ENCODE data around the gene RNPEP. TPM values are rescaled to one million over a fixed set of nuclear protein-coding genes. Genes with fewer than 3 reads are reported as not detected.

Gene RNPEP
- total and polyA plus RNA-seq, 4 donors: 40.7 to 74.9 (median 47.5) TPM

DNA sequence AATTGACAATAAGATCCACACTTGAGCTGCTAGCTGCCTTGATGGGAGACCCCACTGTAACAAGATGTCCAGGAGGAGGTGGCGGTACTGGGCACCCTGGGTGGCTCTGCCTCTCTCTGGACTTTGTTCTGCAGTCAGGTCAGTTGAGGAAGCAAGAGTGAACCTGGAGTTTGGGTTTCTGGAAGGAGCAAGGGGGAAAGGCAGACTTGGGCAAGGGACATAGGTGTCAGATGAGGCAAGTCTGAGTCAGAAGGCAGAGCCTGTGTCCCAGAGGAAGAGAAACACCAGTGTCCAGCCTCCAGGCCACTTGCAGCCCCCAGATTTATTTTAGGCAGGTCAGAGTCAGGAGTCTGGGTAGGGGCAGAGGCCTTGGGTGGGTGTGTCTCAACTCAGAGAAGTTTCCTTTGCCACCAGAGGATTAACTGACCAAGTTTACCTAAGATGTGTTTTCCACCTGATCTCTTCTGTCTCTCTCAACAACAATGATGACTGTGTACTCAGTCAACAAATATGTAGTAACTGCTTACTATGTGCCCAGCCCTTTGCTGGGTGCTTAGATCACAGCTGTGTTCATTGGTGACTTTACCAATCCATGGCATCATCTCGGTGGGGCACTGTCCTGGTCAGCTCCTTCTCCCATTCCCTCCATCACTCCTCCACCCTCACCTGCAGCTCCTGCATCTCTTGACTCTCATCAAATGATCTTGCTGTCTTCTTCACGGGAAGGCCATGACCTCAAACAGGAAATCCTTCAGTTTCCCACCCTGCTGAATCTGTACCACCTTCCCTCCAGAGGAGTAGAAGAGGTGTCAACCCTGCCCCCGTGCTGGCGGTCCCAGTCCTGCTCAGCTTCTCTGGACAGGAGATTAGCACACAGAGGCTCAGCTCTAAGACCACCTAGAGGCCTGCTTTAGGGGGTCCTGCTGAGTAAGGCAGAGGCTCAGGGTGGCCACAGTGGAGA lies 64.6 kb downstream of the RNPEP start:
- WGBS, 2 donors: 60 to 66% methylated on average over 5 of the region's 5 CpGs
- Histone ChIP-seq H3K4me1 (ENCODE audit: control insufficient read depth in 5 of 5, insufficient read depth in 5 of 5, low read length in 5 of 5) (peaks cover 0 to 23% (median 5%) of the 10 kb centered on the region in 5 donors), H3K9ac (ENCODE audit: insufficient read depth in 1 of 2, low read length in 2 of 2) (no peak overlapping the region), H3K36me3 (ENCODE audit: control insufficient read depth in 4 of 4, insufficient read depth in 4 of 4, low read length in 4 of 4) (no peaks in the 10 kb centered on the region), H3K9me3 (ENCODE audit: control insufficient read depth in 4 of 4, insufficient read depth in 3 of 4, low read length in 3 of 4) (no peaks in the 10 kb centered on the region), H3K4me3 (no peak overlapping the region), H3K27ac (ENCODE audit: low read depth in 1 of 2, low read length in 1 of 2) (peak overlapping the region in 1 of 2 donors; percentile 72), H3K27me3 (ENCODE audit: control insufficient read depth in 3 of 3, insufficient read depth in 3 of 3, low read length in 2 of 3) (no peaks in the 10 kb centered on the region)
- ATAC-seq (ENCODE audit: insufficient read depth, low FRiP score): peak; percentile 1
- no peak for TF ChIP-seq CTCF (IDR thresholded peaks at IDR 0.05; ENCODE audit: control extremely low read depth, extremely low read depth)
- no peak for DNase-seq

GRCh38 chr1:202047977-202048376 lies 65.5 kb downstream of the RNPEP start:
- no peak for TF ChIP-seq CTCF (IDR thresholded peaks at IDR 0.05; ENCODE audit: control extremely low read depth, extremely low read depth)
- peaks cover 0 to 23% (median 5%) of the 10 kb centered on the region in 5 donors for H3K4me1 ChIP-seq (ENCODE audit: control insufficient read depth in 5 of 5, insufficient read depth in 5 of 5, low read length in 5 of 5)
- no peak overlapping the region for H3K4me3 ChIP-seq
- H3K9ac ChIP-seq (ENCODE audit: insufficient read depth in 1 of 2, low read length in 2 of 2): no peak overlapping the region
- H3K9me3 ChIP-seq (ENCODE audit: control insufficient read depth in 4 of 4, insufficient read depth in 3 of 4, low read length in 3 of 4): no peaks in the 10 kb centered on the region
- ATAC-seq (ENCODE audit: insufficient read depth, low FRiP score) (no peak), DNase-seq (no peak)
- H3K27me3 ChIP-seq (ENCODE audit: control insufficient read depth in 3 of 3, insufficient read depth in 3 of 3, low read length in 2 of 3): no peaks in the 10 kb centered on the region
- H3K36me3 ChIP-seq (ENCODE audit: control insufficient read depth in 4 of 4, insufficient read depth in 4 of 4, low read length in 4 of 4): no peaks in the 10 kb centered on the region
- H3K27ac ChIP-seq (ENCODE audit: low read depth in 1 of 2, low read length in 1 of 2): no peak overlapping the region
- WGBS, 2 donors: 61 to 76% methylated on average over 4 of the region's 4 CpGs

GRCh38 chr1:202049129-202049528 lies 66.7 kb downstream of the RNPEP start:
- peak overlapping the region; percentile 56 to 85 for H3K27ac ChIP-seq (ENCODE audit: low read depth in 1 of 2, low read length in 1 of 2)
- TF ChIP-seq CTCF (IDR thresholded peaks at IDR 0.05; ENCODE audit: control extremely low read depth, extremely low read depth): no peak

More at GRCh38 chr1:202049129-202049528, 66.7 kb downstream of the RNPEP start:
- Histone ChIP-seq H3K27me3 (ENCODE audit: control insufficient read depth in 3 of 3, insufficient read depth in 3 of 3, low read length in 2 of 3) (no peaks in the 10 kb centered on the region), H3K4me1 (ENCODE audit: control insufficient read depth in 5 of 5, insufficient read depth in 5 of 5, low read length in 5 of 5) (peaks cover 0 to 23% (median 5%) of the 10 kb centered on the region in 5 donors), H3K9me3 (ENCODE audit: control insufficient read depth in 4 of 4, insufficient read depth in 3 of 4, low read length in 3 of 4) (no peaks in the 10 kb centered on the region), H3K36me3 (ENCODE audit: control insufficient read depth in 4 of 4, insufficient read depth in 4 of 4, low read length in 4 of 4) (no peaks in the 10 kb centered on the region), H3K4me3 (no peak overlapping the region), H3K9ac (ENCODE audit: insufficient read depth in 1 of 2, low read length in 2 of 2) (no peak overlapping the region)
- ATAC-seq (ENCODE audit: insufficient read depth, low FRiP score) (peak; percentile 28), DNase-seq (no peak)
- WGBS, 2 donors: 61 to 74% methylated on average over 5 of the region's 5 CpGs
